Liver (tissue), 9 donors: Measurements from ENCODE around the gene CCNI2. TPM values are rescaled to one million over a fixed set of nuclear protein-coding genes. Genes with fewer than 3 reads are reported as not detected.

ENCODE experiments used
- DNase-seq: peaks from one replicate; pipeline ENCODE4 v3.0.0-alpha.2; 2017; ENCODE audit warnings: low spot score
- H3K27ac ChIP-seq, 2 donors: one replicate each; pipeline ENCODE4 v1.7.0; 2013; ENCODE audit warnings: inconsistent platforms in 2 of 2, low read length in 2 of 2, control low read depth in 1 of 2, low read depth in 1 of 2, mild to moderate bottlenecking in 1 of 2
- H3K27me3 ChIP-seq, 4 donors: one replicate each; pipeline versions ENCODE4 v1.6.1 to v1.7.0; 2013; ENCODE audit warnings: low read length in 3 of 4, inconsistent platforms in 1 of 4, mild to moderate bottlenecking in 1 of 4, moderate library complexity in 1 of 4; ENCODE audit not compliant: control insufficient read depth in 4 of 4, insufficient read depth in 4 of 4
- H3K36me3 ChIP-seq, 4 donors: one replicate each; pipeline versions ENCODE4 v1.6.1 to v1.7.0; 2013; ENCODE audit warnings: low read length in 3 of 4, mild to moderate bottlenecking in 3 of 4, low read depth in 1 of 4, moderate library complexity in 1 of 4; ENCODE audit not compliant: control insufficient read depth in 4 of 4, insufficient read depth in 3 of 4
- H3K4me1 ChIP-seq, 4 donors: one replicate each; pipeline versions ENCODE4 v1.6.1 to v1.7.0; 2013; ENCODE audit warnings: low read length in 3 of 4, mild to moderate bottlenecking in 3 of 4, moderate library complexity in 1 of 4; ENCODE audit not compliant: control insufficient read depth in 4 of 4, insufficient read depth in 4 of 4
- H3K4me3 ChIP-seq, 3 donors: one replicate each; pipeline versions ENCODE4 v1.6.1 to v1.7.0; 2013; ENCODE audit warnings: low read length in 3 of 3, control low read depth in 1 of 3, low read depth in 1 of 3, mild to moderate bottlenecking in 1 of 3
- H3K9ac ChIP-seq, 2 donors: one replicate each; pipeline ENCODE4 v1.7.0; 2013; ENCODE audit warnings: low read length in 2 of 2, mild to moderate bottlenecking in 2 of 2, moderate library complexity in 2 of 2, control low read depth in 1 of 2, low read depth in 1 of 2
- H3K9me3 ChIP-seq, 4 donors: one replicate each; pipeline versions ENCODE4 v1.6.1 to v1.7.0; 2013; ENCODE audit warnings: low read length in 3 of 4; ENCODE audit not compliant: control insufficient read depth in 4 of 4
- EGR1 ChIP-seq, 2 donors: IDR thresholded peaks; 2 replicates each; pipeline ENCODE4 v1.6.1; 2016 to 2018; ENCODE audit warnings: antibody characterized with exemption in 2 of 2, low read depth in 2 of 2
- FOXA1 ChIP-seq: IDR thresholded peaks from 2 replicates; pipeline ENCODE4 v1.6.1; 2016; ENCODE audit warnings: antibody characterized with exemption
- FOXA2 ChIP-seq: IDR thresholded peaks from 2 replicates; pipeline ENCODE4 v1.6.1; 2016; ENCODE audit warnings: antibody characterized with exemption
- GABPA ChIP-seq, 2 donors: IDR thresholded peaks in 1 of 2; conservative IDR thresholded peaks in 1 of 2; 2 replicates each; pipeline ENCODE4 v1.6.1; 2016; ENCODE audit warnings: antibody characterized with exemption in 2 of 2, mild to moderate bottlenecking in 1 of 2, moderate library complexity in 1 of 2
- HNF4A ChIP-seq, 2 donors: conservative IDR thresholded peaks; 2 replicates each; pipeline ENCODE4 v1.6.1; 2016; ENCODE audit warnings: antibody characterized with exemption in 2 of 2, mild to moderate bottlenecking in 2 of 2
- HNF4G ChIP-seq: IDR thresholded peaks from 2 replicates; pipeline ENCODE4 v1.6.1; 2016; ENCODE audit warnings: antibody characterized with exemption
- JUND ChIP-seq, 2 donors: IDR thresholded peaks; 2 replicates each; pipeline ENCODE4 v1.6.1; 2016; ENCODE audit warnings: antibody characterized with exemption in 2 of 2
- NR2F2 ChIP-seq: IDR thresholded peaks from 2 replicates; pipeline ENCODE4 v1.6.1; 2016; ENCODE audit warnings: antibody characterized with exemption
- RAD21 ChIP-seq, 2 donors: IDR thresholded peaks; 2 replicates each; pipeline ENCODE4 v1.6.1; 2016; ENCODE audit warnings: antibody characterized with exemption in 2 of 2, mild to moderate bottlenecking in 2 of 2
- RXRA ChIP-seq, 2 donors: IDR thresholded peaks; 2 replicates each; pipeline ENCODE4 v1.6.1; 2017 to 2018; ENCODE audit warnings: antibody characterized with exemption in 2 of 2, mild to moderate bottlenecking in 1 of 2
- SP1 ChIP-seq: IDR thresholded peaks from 2 replicates; pipeline ENCODE4 v1.6.1; 2018; ENCODE audit warnings: antibody characterized with exemption, mild to moderate bottlenecking
- TAF1 ChIP-seq: conservative IDR thresholded peaks from 2 replicates; pipeline ENCODE4 v1.6.1; 2016; ENCODE audit warnings: antibody characterized with exemption, mild to moderate bottlenecking
- YY1 ChIP-seq: IDR thresholded peaks from 2 replicates; pipeline ENCODE4 v1.6.1; 2016; ENCODE audit warnings: antibody characterized with exemption, mild to moderate bottlenecking
- WGBS: extraction: QIAGEN DNeasy Blood & Tissue Kit; methylation state at CpG from one replicate; pipeline ENCODE4 v1.1.7; 2013; 5-methylcytosine and 5-hydroxymethylcytosine counted together
- polyA plus RNA-seq, 2 donors: library from polyadenylated mRNA; stranded (reverse) in 1 of 2; unstranded in 1 of 2; fragments of 200-250 nt in 1 of 2; fragments of >200 nt in 1 of 2; fragmentation: Nextera tagmentation in 1 of 2; extraction: Ambion mirVana in 1 of 2; gene quantifications; one replicate each; pipeline versions ENCODE4 v1.2.1 to v1.2.3, GENCODE V29; 2013 to 2015
- total RNA-seq, 2 donors: library from RNA; depleted of rRNA; stranded (reverse); fragments of >200 nt; gene quantifications; one replicate each; pipeline ENCODE4 v1.2.3, GENCODE V29; 2014
- TF ChIP-seq, protein P1 (sequence below): IDR thresholded peaks from 2 replicates; pipeline ENCODE4 v1.6.1; 2016; ENCODE audit warnings: antibody characterized with exemption, mild to moderate bottlenecking
- TF ChIP-seq, protein P2 (sequence below): IDR thresholded peaks from 2 replicates; pipeline ENCODE4 v1.6.1; 2016; ENCODE audit warnings: antibody characterized with exemption
- TF ChIP-seq, protein P3 (sequence below): IDR thresholded peaks from 2 replicates; pipeline ENCODE4 v1.6.1; 2016; ENCODE audit warnings: antibody characterized with exemption
- TF ChIP-seq, protein P4 (sequence below): IDR thresholded peaks from 2 replicates; pipeline ENCODE4 v1.6.1; 2016; ENCODE audit warnings: antibody characterized with exemption
- TF ChIP-seq, protein P5 (sequence below): fragments of 150-350 bp; IDR thresholded peaks from 2 replicates; pipeline ENCODE4 v1.5.1; 2017; ENCODE audit warnings: improper control_type of control experiment, low read depth, low read length; ENCODE audit not compliant: missing input control
- donor health status: healthy.
- donor health status: healthy.
- donor health status: healthy.
- donor health status: healthy.
- donor health status: healthy.

The CCNI2 gene
- total and polyA plus RNA-seq, 4 donors = 0.02 to 0.57 (median 0.11) TPM

DNA sequence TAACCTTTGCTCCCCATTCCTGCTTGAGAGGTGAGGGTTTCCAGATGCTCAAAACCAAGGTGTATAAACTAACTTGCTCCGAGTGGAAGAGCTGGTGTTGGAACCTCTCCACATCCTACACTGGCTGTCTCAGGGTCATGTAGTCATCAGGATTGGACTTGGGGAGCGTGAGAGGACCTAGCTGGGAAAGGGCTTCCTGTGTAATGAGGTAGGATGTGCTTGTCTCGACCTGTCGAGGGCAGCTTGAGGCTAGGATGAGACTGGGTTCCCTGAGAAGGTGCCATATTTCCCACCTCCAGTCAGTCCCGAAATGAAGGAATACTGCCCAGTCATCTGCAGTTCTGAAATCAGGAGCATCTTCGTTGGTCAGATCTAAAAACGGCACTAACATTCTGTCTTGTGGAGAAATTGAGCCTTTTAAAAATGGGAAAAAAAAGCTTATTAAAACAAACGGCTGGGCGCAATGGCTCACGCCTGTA lies 1.3 kb downstream of the CCNI2 start:
- Histone ChIP-seq H3K27ac (no peak overlapping the region), H3K27me3 (peaks cover 0 to 5% (median 0%) of the 10 kb centered on the region in 4 donors), H3K9ac (no peak overlapping the region), H3K9me3 (no peaks in the 10 kb centered on the region), H3K4me3 (no peak overlapping the region), H3K36me3 (no peaks in the 10 kb centered on the region), H3K4me1 (peaks cover 0 to 6% (median 1%) of the 10 kb centered on the region in 4 donors)
- 96% methylated on average over 10 of the region's 10 CpGs for WGBS
- TF ChIP-seq, protein P1, sequence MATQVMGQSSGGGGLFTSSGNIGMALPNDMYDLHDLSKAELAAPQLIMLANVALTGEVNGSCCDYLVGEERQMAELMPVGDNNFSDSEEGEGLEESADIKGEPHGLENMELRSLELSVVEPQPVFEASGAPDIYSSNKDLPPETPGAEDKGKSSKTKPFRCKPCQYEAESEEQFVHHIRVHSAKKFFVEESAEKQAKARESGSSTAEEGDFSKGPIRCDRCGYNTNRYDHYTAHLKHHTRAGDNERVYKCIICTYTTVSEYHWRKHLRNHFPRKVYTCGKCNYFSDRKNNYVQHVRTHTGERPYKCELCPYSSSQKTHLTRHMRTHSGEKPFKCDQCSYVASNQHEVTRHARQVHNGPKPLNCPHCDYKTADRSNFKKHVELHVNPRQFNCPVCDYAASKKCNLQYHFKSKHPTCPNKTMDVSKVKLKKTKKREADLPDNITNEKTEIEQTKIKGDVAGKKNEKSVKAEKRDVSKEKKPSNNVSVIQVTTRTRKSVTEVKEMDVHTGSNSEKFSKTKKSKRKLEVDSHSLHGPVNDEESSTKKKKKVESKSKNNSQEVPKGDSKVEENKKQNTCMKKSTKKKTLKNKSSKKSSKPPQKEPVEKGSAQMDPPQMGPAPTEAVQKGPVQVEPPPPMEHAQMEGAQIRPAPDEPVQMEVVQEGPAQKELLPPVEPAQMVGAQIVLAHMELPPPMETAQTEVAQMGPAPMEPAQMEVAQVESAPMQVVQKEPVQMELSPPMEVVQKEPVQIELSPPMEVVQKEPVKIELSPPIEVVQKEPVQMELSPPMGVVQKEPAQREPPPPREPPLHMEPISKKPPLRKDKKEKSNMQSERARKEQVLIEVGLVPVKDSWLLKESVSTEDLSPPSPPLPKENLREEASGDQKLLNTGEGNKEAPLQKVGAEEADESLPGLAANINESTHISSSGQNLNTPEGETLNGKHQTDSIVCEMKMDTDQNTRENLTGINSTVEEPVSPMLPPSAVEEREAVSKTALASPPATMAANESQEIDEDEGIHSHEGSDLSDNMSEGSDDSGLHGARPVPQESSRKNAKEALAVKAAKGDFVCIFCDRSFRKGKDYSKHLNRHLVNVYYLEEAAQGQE = no peak
- TF ChIP-seq TAF1 (no peak), RAD21 (IDR thresholded peaks at IDR 0.05) (no peak), GABPA (IDR thresholded peaks at IDR 0.05 in 1 of 2, conservative IDR thresholded peaks at IDR 0.05 in 1 of 2) (no peak), EGR1 (IDR thresholded peaks at IDR 0.05; ENCODE audit: low read depth in 2 of 2) (no peak), RXRA (IDR thresholded peaks at IDR 0.05) (no peak), HNF4G (no peak), HNF4A (conservative IDR thresholded peaks at IDR 0.05) (no peak), FOXA2 (no peak), NR2F2 (no peak), YY1 (no peak), JUND (IDR thresholded peaks at IDR 0.05) (no peak), FOXA1 (no peak), SP1 (no peak)
- TF ChIP-seq, protein P2, sequence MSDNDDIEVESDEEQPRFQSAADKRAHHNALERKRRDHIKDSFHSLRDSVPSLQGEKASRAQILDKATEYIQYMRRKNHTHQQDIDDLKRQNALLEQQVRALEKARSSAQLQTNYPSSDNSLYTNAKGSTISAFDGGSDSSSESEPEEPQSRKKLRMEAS = no peak
- TF ChIP-seq, protein P3, sequence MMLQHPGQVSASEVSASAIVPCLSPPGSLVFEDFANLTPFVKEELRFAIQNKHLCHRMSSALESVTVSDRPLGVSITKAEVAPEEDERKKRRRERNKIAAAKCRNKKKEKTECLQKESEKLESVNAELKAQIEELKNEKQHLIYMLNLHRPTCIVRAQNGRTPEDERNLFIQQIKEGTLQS = no peak
- TF ChIP-seq, protein P4, sequence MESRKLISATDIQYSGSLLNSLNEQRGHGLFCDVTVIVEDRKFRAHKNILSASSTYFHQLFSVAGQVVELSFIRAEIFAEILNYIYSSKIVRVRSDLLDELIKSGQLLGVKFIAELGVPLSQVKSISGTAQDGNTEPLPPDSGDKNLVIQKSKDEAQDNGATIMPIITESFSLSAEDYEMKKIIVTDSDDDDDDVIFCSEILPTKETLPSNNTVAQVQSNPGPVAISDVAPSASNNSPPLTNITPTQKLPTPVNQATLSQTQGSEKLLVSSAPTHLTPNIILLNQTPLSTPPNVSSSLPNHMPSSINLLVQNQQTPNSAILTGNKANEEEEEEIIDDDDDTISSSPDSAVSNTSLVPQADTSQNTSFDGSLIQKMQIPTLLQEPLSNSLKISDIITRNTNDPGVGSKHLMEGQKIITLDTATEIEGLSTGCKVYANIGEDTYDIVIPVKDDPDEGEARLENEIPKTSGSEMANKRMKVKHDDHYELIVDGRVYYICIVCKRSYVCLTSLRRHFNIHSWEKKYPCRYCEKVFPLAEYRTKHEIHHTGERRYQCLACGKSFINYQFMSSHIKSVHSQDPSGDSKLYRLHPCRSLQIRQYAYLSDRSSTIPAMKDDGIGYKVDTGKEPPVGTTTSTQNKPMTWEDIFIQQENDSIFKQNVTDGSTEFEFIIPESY = no peak
- TF ChIP-seq, protein P5, sequence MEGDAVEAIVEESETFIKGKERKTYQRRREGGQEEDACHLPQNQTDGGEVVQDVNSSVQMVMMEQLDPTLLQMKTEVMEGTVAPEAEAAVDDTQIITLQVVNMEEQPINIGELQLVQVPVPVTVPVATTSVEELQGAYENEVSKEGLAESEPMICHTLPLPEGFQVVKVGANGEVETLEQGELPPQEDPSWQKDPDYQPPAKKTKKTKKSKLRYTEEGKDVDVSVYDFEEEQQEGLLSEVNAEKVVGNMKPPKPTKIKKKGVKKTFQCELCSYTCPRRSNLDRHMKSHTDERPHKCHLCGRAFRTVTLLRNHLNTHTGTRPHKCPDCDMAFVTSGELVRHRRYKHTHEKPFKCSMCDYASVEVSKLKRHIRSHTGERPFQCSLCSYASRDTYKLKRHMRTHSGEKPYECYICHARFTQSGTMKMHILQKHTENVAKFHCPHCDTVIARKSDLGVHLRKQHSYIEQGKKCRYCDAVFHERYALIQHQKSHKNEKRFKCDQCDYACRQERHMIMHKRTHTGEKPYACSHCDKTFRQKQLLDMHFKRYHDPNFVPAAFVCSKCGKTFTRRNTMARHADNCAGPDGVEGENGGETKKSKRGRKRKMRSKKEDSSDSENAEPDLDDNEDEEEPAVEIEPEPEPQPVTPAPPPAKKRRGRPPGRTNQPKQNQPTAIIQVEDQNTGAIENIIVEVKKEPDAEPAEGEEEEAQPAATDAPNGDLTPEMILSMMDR = no peak
- DNase-seq = no peak
